Fibroblast of pulmonary artery (primary cell): Measurements from ENCODE around the gene IL22RA2.

Experiments used
- DNase-seq: peaks from one replicate; pipeline ENCODE4 v3.0.0-alpha.2; 2010; ENCODE audit warnings: low read depth
- H3K4me3 ChIP-seq: replicated peaks from 2 replicates; pipeline ENCODE4 v1.5.1; 2011; ENCODE audit warnings: low read depth, mild to moderate bottlenecking, control low read depth, low read length, moderate library complexity
- CTCF ChIP-seq: IDR thresholded peaks from 2 replicates; pipeline ENCODE4 v1.5.1; 2011; ENCODE audit warnings: mild to moderate bottlenecking, control low read depth, low read length, inconsistent platforms; ENCODE audit errors: missing control alignments

IL22RA2 gene

GRCh38 chr6:137159912-137160311 lies 13.5 kb downstream of the IL22RA2 start:
- TF ChIP-seq CTCF, result no peak
- no peak overlapping the region for H3K4me3 ChIP-seq
- DNase-seq, result no peak

GRCh38 chr6:137157601-137158000 lies 15.8 kb downstream of the IL22RA2 start:
- TF ChIP-seq CTCF, result no peak
- DNase-seq, result peak; percentile 23
- no peak overlapping the region for H3K4me3 ChIP-seq

GRCh38 chr6:137156650-137157049 lies 16.8 kb downstream of the IL22RA2 start:
- no peak for TF ChIP-seq CTCF
- no peak overlapping the region for H3K4me3 ChIP-seq
- no peak for DNase-seq

GRCh38 chr6:137155830-137156229 lies 17.6 kb downstream of the IL22RA2 start:
- H3K4me3 ChIP-seq, result no peak overlapping the region
- peak; percentile 14 for DNase-seq
- no peak for TF ChIP-seq CTCF

- H3K4me3 ChIP-seq, result no peak overlapping the region
- no peak for DNase-seq
- TF ChIP-seq CTCF, result no peak
Observed at GRCh38 chr6:137150072-137150471, 23.4 kb downstream of the IL22RA2 start.

GRCh38 chr6:137149035-137149393 lies 24.4 kb downstream of the IL22RA2 start:
- no peak for TF ChIP-seq CTCF
- DNase-seq, result no peak
- H3K4me3 ChIP-seq, result no peak overlapping the region

GRCh38 chr6:137148306-137149034 lies 25.0 kb downstream of the IL22RA2 start:
- peak; percentile 48 for DNase-seq
- TF ChIP-seq CTCF, result no peak

More at GRCh38 chr6:137148306-137149034, 25.0 kb downstream of the IL22RA2 start:
- no peak overlapping the region for H3K4me3 ChIP-seq
